A204.1 (cell line): Measurements from ENCODE around the gene RAB7A.

ENCODE experiments used
- FAIRE-seq: peaks from 2 replicates; lab custom pipeline; 2012; peaks lifted over from hg19 to GRCh38; lab: Jason Lieb, UNC

RAB7A gene

GRCh38 chr3:128854475-128854874 lies 128.5 kb downstream of the RAB7A start:
- no peak for FAIRE-seq

- FAIRE-seq: no peak
These were observed 129.6 kb downstream of the RAB7A start for GRCh38 chr3:128855569-128855968.

GRCh38 chr3:128858167-128858566 lies 132.2 kb downstream of the RAB7A start:
- no peak for FAIRE-seq

GRCh38 chr3:128859630-128860029 lies 133.6 kb downstream of the RAB7A start:
- FAIRE-seq: no peak

- FAIRE-seq: no peak
These were observed 135.5 kb downstream of the RAB7A start for GRCh38 chr3:128861491-128861890.

- FAIRE-seq: no peak
These were observed 137.6 kb downstream of the RAB7A start for GRCh38 chr3:128863560-128863959.
